AG08396 (cell line): ENCODE measurements around the gene NFE2L3.

Experiments
- DNase-seq: peaks from one replicate; pipeline ENCODE4 v3.0.0; 2012; ENCODE audit warnings: low spot score, mixed read lengths

The NFE2L3 gene

DNA sequence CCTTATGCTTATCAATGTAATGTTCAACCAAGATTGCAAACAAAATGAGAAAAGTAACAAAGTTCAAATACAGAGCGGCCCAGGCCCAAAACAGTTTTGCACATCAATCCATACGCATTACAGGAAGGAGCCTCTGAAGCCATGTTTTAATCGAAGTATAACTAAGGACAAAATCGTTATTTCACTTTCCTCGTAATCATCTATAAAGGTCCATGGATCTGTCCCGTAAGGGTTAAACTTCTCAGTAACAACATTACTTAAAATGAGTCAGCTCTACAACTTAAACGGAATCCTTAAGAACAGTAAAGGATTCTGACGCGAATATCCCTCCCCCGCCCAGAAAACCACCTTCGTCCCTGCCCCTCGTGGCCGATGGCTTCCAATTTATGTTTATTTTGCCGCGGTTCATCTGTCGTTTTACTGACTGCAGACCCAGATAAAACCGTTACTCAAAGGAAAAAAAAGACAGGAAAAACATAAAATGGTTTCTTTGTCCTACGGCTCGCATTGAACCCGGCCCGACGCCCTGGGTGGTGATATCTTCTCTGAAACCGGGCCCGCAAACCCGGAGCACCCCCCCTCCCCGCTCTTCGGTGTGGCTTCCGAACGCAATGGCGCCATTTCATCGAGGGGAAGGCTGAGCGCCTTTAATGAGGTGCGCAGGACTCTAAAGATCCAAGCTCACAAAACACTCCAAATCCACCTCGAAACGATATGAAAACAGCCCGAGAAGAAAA lies 47.5 kb downstream of the NFE2L3 start:
- DNase-seq: peak; percentile 28

DNA sequence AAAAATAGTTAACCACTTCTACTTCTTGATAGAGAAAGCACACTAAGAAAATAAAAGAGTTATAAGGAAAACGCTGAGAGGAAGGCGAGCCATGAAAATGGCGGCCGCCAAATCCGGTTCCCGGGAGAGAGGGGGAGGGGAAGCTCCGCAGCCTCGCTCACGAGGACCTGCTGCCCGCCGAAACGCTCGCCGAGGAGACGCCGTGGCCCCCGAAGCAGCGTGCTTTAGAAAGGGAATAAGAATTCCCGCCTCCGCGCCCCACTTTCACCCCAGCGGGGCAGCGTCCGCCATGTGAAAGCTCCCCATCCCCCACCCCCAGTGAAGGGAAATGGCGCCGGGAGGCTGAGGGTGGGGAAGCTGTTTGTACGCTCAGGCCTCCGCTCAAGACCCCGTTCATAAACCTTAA lies 48.0 kb downstream of the NFE2L3 start:
- DNase-seq: no peak

DNA sequence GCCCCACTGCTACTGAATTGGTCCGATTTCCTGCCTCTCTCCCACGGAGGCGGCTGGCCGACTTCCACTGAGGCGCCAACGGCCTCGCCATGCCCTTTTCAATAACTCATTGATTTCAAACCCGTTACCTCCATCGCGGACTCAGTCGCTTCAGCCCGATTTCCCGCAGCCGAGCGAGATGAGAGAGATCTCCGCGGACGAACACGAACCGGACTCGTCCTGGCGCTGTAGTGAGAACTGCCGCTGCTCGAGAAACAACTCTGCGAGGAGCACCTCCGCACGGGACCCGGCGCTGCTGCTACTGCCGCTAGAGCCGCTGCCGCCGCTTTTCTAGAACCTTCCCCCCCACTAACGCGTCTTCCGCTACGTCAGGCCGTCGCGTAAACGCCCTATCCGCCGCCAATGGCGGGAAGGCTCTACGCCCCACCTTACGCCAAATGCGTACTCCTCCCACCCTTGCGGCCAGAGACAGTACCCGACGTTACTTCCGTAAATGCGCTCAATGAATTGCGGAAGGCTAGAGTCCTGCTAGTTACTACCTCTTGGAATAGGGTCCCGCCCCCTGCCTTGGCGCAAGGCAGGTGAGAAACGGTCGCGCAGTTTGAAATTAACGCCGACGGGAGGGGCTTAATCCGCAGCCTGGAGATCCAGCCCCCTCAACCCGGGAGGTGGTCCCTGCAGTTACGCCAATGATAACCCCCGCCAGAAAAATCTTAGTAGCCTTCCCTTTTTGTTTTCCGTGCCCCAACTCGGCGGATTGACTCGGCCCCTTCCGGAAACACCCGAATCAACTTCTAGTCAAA lies 48.6 kb downstream of the NFE2L3 start, which contains the start of gene HNRNPA2B1:
HNRNPA2B1 (minus strand) TSS at position 303 of the 803 bp plus-strand sequence; CDS start at position 134, 169 bp downstream.
- peak; percentile 88 for DNase-seq

DNA sequence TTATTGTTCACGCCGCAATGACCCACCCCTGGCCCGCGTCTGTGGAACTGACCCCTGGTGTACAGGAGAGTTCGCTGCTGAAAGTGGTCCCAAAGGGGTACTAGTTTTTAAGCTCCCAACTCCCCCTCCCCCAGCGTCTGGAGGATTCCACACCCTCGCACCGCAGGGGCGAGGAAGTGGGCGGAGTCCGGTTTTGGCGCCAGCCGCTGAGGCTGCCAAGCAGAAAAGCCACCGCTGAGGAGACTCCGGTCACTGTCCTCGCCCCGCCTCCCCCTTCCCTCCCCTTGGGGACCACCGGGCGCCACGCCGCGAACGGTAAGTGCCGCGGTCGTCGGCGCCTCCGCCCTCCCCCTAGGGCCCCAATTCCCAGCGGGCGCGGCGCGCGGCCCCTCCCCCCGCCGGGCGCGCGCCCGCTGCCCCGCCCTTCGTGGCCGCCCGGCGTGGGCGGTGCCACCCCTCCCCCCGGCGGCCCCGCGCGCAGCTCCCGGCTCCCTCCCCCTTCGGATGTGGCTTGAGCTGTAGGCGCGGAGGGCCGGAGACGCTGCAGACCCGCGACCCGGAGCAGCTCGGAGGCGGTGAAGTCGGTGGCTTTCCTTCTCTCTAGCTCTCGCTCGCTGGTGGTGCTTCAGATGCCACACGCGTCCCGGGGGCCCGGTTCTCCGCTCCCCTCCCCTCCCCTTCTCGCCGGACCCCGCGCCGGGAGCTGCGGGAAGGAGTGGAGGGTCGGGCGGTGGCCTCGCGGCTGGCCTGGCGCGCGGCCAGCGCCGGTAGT lies 49.4 kb downstream of the NFE2L3 start, which contains the start of gene CBX3:
CBX3 (plus strand) TSS at position 499 of the 772 bp plus-strand sequence. CDS start 1,254 bp downstream, outside the sequence.
- peak; percentile 93 for DNase-seq

DNA sequence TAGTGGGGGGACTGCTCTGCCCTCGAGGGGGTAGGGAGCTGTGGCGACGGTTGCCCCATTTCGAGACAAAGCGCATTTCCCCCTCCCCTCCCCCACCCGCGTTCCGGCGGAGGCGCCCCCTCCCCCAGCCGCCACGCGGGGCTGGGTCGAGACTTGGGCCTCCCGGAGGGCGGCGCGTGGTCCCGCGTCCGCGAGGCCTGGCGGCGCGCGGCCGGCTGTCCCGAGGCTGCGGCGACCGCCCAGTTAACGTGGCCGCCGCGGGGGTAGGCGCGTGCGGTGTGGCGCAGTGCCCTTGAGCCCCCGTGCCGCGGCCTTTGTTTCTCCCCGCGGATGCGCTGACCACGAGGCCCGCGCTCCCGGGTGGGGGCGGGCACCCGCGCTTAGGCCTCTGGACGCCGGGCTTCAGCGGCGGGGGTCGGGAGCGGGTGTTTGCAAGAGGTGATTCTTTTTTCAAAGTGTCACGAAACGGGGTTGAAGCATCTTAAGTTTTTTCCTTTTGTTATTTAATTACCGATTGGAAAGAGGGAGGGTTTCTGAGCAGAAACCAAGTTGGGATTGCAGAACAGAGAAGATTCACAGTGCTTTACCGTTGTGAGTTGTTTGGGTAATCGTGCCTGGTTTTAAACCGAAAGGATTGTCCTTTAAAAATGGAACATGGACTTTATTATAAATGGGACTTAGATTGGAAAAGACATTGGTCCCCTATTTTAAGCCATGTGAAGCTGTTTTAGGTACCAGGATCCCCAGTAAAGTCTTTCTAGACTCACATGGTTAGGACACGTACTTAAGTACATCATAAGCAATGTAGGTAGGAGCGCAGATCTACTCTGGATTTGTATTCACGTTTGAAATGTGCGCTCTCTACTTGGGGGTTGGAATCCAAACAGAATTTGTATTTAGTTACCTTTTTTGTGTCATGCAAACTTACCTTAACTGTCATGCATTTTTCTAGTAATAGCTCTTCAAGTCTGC lies 50.3 kb downstream of the NFE2L3 start:
- DNase-seq: peak; percentile 66

- DNase-seq: no peak
Measured at GRCh38 chr7:26203016-26203415, 51.0 kb downstream of the NFE2L3 start.

DNA sequence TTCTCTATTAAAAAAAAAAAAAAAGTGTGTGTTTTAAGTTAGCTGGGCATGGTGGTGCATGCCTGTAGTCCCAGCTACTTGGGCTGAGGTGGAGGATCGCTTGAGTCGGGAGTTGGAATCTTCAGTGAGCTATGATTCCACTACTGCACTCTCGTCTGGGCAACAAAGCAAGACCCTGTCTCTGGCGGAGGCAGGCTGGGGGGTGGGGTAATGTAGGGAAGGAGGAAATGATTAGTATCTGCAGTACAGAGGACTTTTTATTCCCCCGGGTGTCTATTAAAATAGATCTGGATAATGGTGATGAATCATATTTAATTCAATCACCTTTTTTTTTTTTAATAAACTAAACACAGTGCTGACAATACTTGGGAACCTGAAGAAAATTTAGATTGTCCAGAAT lies 56.0 kb downstream of the NFE2L3 start:
- no peak for DNase-seq

DNA sequence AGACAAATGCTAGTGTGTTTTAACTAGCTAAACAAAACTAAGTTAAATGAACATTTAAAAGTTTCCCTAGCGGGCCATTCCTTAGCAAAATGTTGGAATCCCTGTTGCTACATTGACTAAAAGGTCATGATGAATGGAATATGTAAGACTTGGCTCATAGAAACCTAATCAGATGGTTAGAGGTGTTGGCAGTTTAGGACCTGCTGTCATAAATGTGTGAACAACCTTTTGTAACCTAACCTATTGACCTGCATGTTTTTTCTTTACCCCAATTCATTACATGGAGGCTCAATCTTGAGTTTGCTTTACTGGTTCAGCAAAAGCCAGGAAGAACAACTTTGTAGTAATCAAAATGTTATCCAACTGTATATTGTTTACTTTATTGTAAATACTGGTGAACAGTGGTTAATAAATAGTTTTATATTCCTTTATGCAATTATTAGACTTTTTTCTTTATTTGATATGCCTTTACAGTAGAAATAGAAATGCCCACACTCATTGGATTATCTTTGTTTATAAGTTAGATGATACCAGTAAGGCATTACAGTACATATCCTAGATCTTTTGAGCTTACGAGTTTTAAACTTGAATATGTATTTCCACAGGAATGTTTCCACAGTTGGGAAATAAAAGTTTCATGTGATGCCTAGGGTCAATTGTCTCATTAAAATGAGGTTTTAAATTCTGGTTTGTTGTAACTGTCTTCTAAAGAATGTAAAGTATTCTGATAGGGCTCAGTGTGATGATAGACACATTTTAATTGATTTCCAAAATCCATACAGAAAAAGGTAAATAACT lies 61.1 kb downstream of the NFE2L3 start:
- no peak for DNase-seq

DNA sequence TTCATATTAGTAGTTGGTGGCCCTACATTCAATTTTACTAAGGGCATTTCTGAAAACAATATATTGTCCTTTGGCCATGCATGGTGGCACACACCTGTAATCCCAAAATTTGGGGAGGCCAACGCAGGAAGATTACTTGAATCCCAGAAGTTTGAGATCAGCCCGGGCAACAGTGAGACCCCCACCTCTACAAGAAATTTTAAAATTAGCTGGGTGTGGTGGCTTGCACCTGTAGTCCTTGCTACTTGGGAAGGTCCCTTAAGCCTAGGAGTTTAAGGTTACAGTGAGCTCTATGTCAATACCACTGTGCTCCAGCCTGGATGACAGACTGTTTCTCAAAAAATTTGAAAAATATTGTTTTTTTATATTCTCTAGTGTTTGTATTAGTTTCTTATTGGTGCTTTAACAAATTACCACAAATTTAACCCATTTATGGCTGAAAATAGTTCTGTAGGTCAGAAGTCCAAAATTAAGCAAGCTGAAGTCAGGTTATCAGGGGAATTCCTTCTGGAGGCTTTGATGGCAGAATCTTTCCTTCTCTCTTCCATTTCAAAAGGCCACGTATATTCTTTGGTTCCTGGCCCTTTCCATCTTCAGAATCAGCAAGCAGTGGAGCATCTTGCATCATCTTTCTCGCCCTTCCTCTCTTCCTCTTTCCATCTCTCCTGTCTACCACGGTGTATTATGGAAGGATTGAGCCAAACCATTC lies 62.0 kb downstream of the NFE2L3 start:
- no peak for DNase-seq

- DNase-seq: no peak
Measured at GRCh38 chr7:26216049-26216448, 64.1 kb downstream of the NFE2L3 start.

DNA sequence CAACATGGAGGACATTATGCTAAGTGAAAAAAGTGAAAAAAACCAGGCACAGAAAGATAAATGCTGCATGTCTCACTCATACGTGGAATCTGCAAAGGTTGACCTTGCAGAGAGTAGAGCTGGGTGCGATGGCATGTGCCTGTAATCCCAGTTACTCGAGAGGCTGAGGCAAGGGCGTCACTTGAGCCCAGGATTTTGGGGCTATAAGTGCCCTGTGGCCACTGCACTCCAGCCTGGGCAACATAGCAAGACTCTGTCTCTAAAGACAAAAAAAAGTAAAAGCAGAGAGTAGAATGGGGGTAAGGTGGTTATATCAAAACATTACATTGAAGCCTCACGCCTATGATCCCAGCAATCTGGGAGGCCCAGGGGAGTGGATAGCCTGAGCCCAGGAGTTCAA lies 72.4 kb downstream of the NFE2L3 start:
- DNase-seq: no peak

GRCh38 chr7:26227987-26228386 lies 76.0 kb downstream of the NFE2L3 start:
- DNase-seq: no peak

- no peak for DNase-seq
Measured at GRCh38 chr7:26233902-26234511, 82.0 kb downstream of the NFE2L3 start.
